Measurements from ENCODE around the gene ALG2. TPM values are rescaled to one million over a fixed set of nuclear protein-coding genes. Genes with fewer than 3 reads are reported as not detected.

ALG2 gene
- polyA plus RNA-seq, 3 donors: 15.9 to 25.5 (median 23.6) TPM

DNA sequence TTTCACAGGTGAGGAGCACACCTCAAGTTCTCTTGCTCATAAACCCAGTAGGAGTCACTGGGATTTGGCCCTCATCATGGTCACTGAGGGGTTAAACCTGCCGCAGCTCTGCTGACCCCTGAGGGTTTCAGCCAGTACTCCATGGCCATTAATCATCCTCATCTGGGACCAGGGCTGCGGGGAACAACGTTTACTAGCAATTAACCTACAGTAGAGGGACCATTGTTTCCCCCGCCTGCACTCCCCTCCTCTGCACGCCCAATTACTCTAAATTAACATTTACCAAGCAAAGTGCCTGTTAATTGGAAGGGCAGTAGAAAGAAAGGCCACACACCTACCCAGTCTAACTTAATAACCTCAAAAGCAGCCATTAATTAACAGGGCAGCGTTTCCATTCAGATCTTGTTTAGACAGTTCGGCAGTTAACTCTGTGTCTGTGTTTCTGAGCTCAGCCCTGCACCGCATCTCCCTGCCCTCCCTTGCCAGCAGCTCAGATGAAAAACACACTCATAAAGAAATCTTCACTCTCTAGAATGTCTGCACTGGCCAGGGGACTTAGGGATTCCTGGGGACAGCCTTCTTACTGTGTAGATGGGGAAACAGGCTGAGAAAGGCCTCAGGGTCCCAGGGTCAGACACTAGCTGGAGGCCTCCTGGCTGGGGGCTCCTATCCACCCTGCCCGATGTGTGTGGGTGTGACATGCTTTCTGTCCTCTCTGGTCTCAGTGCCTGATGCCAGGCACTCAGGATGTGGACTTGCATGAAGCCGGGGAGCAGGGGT lies 51.6 kb downstream of the ALG2 start:
- H3K4me3 ChIP-seq (replicated peaks in 1 of 3; ENCODE audit: low read depth in 2 of 3, low read length in 3 of 3): no peak overlapping the region
- H2AFZ ChIP-seq (ENCODE audit: insufficient read depth, low read depth, low read length, poor library complexity, severe bottlenecking): no peak overlapping the region
- H3K79me2 ChIP-seq (ENCODE audit: insufficient read depth, low read length): no peaks in the 10 kb centered on the region
- H3K27ac ChIP-seq (ENCODE audit: low read depth in 1 of 2, low read length in 2 of 2): no peak overlapping the region
- 88% methylated on average over 5 of the region's 10 CpGs for WGBS (ENCODE audit: insufficient coverage)
- H3K9ac ChIP-seq (ENCODE audit: insufficient read depth, low read length, poor library complexity, severe bottlenecking): no peak overlapping the region
- Mint-ChIP-seq H3K4me3 (no peak overlapping the region), H3K9me3 (no peaks in the 10 kb centered on the region), H3K4me1 (no peaks in the 10 kb centered on the region), H3K36me3 (no peaks in the 10 kb centered on the region), H3K27me3 (ENCODE audit: low read depth in 3 of 3) (peaks cover 0 to 6% (median 2%) of the 10 kb centered on the region in 3 donors), H3K27ac (no peak overlapping the region)
- no peak for DNase-seq
- no peaks in the 10 kb centered on the region for H3K36me3 ChIP-seq (replicated peaks in 1 of 2; ENCODE audit: control insufficient read depth in 1 of 2, insufficient read depth in 2 of 2, low read length in 2 of 2)
- H3K9me3 ChIP-seq (replicated peaks in 1 of 2; ENCODE audit: control insufficient read depth in 1 of 2, insufficient read depth in 1 of 2, low read length in 2 of 2): no peaks in the 10 kb centered on the region
- TF ChIP-seq, protein P1, sequence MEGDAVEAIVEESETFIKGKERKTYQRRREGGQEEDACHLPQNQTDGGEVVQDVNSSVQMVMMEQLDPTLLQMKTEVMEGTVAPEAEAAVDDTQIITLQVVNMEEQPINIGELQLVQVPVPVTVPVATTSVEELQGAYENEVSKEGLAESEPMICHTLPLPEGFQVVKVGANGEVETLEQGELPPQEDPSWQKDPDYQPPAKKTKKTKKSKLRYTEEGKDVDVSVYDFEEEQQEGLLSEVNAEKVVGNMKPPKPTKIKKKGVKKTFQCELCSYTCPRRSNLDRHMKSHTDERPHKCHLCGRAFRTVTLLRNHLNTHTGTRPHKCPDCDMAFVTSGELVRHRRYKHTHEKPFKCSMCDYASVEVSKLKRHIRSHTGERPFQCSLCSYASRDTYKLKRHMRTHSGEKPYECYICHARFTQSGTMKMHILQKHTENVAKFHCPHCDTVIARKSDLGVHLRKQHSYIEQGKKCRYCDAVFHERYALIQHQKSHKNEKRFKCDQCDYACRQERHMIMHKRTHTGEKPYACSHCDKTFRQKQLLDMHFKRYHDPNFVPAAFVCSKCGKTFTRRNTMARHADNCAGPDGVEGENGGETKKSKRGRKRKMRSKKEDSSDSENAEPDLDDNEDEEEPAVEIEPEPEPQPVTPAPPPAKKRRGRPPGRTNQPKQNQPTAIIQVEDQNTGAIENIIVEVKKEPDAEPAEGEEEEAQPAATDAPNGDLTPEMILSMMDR (IDR thresholded peaks at IDR 0.05): no peak
- H3K27me3 ChIP-seq (ENCODE audit: control insufficient read depth in 2 of 2, insufficient read depth in 2 of 2, low read length in 2 of 2): no peaks in the 10 kb centered on the region
- H4K20me1 ChIP-seq (ENCODE audit: insufficient read depth, low read length): no peaks in the 10 kb centered on the region
- H3K4me2 ChIP-seq (replicated peaks; ENCODE audit: extremely low read depth, low read length, poor library complexity, severe bottlenecking): no peak overlapping the region
- intact Hi-C loops (cut with micrococcal nuclease): no loop called here
- H3K4me1 ChIP-seq (ENCODE audit: control insufficient read depth in 1 of 2, insufficient read depth in 2 of 2, low read length in 2 of 2): no peaks in the 10 kb centered on the region

- Histone ChIP-seq H3K27ac (ENCODE audit: low read depth in 1 of 2, low read length in 2 of 2) (no peak overlapping the region), H3K9ac (ENCODE audit: insufficient read depth, low read length, poor library complexity, severe bottlenecking) (no peak overlapping the region), H2AFZ (ENCODE audit: insufficient read depth, low read depth, low read length, poor library complexity, severe bottlenecking) (no peak overlapping the region), H3K36me3 (replicated peaks in 1 of 2; ENCODE audit: control insufficient read depth in 1 of 2, insufficient read depth in 2 of 2, low read length in 2 of 2) (no peaks in the 10 kb centered on the region), H3K27me3 (ENCODE audit: control insufficient read depth in 2 of 2, insufficient read depth in 2 of 2, low read length in 2 of 2) (no peaks in the 10 kb centered on the region), H3K9me3 (replicated peaks in 1 of 2; ENCODE audit: control insufficient read depth in 1 of 2, insufficient read depth in 1 of 2, low read length in 2 of 2) (no peaks in the 10 kb centered on the region), H3K4me1 (ENCODE audit: control insufficient read depth in 1 of 2, insufficient read depth in 2 of 2, low read length in 2 of 2) (no peaks in the 10 kb centered on the region), H4K20me1 (ENCODE audit: insufficient read depth, low read length) (no peaks in the 10 kb centered on the region), H3K4me3 (replicated peaks in 1 of 3; ENCODE audit: low read depth in 2 of 3, low read length in 3 of 3) (no peak overlapping the region), H3K4me2 (replicated peaks; ENCODE audit: extremely low read depth, low read length, poor library complexity, severe bottlenecking) (no peak overlapping the region), H3K79me2 (ENCODE audit: insufficient read depth, low read length) (no peaks in the 10 kb centered on the region)
- DNase-seq: no peak
- TF ChIP-seq, protein P1 (IDR thresholded peaks at IDR 0.05): no peak
- intact Hi-C loops (cut with micrococcal nuclease): no loop called here
- 90% methylated on average over 2 of the region's 2 CpGs for WGBS (ENCODE audit: insufficient coverage)
- no peak overlapping the region for H3K4me3 Mint-ChIP-seq
- no peaks in the 10 kb centered on the region for H3K4me1 Mint-ChIP-seq
- no peaks in the 10 kb centered on the region for H3K9me3 Mint-ChIP-seq
- H3K27me3 Mint-ChIP-seq (ENCODE audit: low read depth in 3 of 3): peaks cover 0 to 6% (median 2%) of the 10 kb centered on the region in 3 donors
- H3K36me3 Mint-ChIP-seq: no peaks in the 10 kb centered on the region
- no peak overlapping the region for H3K27ac Mint-ChIP-seq
Measured at GRCh38 chr9:99169086-99169485, 52.7 kb downstream of the ALG2 start.
